Pulmonary artery endothelial cell (primary cell): Measurements from ENCODE around the gene RPRD1B. TPM values are rescaled to one million over a fixed set of nuclear protein-coding genes. Genes with fewer than 3 reads are reported as not detected.

Experiments used
- DNase-seq: peaks from one replicate; pipeline ENCODE4 v3.0.0-alpha.2; 2011; ENCODE audit warnings: low read depth, low spot score
- total RNA-seq: library from RNA; depleted of rRNA; stranded (reverse); fragments of >200 nt; gene quantifications from 2 replicates; pipeline ENCODE4 v1.2.3, GENCODE V29; 2014

Gene RPRD1B, protein sequence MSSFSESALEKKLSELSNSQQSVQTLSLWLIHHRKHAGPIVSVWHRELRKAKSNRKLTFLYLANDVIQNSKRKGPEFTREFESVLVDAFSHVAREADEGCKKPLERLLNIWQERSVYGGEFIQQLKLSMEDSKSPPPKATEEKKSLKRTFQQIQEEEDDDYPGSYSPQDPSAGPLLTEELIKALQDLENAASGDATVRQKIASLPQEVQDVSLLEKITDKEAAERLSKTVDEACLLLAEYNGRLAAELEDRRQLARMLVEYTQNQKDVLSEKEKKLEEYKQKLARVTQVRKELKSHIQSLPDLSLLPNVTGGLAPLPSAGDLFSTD
- 15.8 and 19.7 TPM in 2 replicates for total RNA-seq

DNA sequence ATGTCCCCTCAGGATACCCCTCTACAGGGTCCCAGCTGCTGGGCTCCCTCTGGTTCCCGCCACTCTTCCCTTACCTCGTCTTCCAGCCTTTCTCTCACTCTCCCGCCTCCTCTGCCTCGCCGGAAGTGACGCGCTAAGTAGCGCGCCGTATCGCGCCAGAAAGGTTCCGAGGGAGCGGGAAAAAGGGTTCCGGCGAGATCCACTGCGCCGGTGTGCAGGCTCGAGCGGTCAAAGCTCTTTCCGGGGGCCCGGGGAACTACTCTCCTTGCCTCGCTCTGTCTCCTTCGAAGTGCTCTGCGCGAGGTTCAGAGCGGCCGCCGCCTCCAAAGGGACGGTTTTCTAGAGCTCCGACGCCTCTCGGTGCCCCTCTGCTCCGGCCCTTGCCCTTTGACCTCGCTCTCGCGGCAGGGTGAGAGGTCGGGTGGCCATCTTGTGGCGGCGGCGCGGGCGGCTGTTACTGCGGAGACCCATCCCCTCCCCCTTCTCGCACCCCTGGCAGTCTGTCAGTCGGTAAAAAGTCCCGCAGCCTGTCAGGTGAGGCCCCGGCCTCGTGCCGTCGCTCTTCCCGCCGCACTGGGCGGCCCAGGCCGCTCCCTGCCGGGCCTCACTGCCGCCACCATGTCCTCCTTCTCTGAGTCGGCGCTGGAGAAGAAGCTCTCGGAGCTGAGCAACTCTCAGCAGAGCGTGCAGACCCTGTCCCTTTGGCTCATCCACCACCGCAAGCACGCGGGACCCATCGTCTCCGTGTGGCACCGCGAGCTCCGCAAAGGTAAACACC lies at the start of gene RPRD1B, which contains the start of gene TTI1:
RPRD1B (plus strand) TSS at position 417 of the 778 bp plus-strand sequence; CDS start at position 619, 202 bp downstream.
TTI1 (minus strand) TSS at position 127 of the 778 bp plus-strand sequence. CDS start 19,640 bp downstream, outside the sequence.
- peak; percentile 64 for DNase-seq

DNA sequence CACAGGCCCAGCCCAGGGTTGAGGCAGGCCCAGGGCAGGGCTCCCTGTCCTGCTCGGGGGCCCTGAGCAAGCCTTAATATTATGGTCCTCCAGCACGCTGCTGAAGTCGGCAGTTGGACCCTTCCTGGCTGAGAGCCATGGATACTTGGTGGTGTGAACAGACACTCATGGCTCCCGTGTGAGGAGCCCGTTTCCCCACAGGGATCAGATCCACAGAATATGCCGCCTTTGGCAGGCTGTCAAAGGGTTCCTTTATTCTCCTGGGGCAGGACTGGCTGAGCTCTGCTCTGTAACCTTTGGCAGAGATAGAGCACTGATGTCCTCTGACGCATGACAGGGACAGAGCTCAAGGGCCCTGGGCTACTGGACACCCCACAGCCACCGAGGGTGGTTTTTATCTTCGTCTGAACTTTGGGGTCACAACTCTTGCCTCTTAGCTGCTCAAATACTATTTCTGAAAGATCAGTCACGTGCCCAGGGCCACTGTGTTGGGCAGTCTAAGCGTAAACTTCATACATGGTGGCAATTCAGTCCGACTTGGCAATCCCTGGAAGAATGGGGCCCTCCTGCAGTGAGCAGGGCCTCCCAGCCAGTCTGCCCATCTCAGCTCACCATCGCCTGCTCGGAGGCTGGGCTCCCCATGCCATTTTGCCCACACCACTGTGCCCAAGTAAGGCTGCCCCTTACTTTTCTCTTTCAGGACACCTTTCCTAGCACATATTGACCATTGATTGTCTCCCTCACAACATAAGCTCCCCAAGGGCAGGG lies 49.3 kb upstream of the RPRD1B start:
- no peak for DNase-seq

DNA sequence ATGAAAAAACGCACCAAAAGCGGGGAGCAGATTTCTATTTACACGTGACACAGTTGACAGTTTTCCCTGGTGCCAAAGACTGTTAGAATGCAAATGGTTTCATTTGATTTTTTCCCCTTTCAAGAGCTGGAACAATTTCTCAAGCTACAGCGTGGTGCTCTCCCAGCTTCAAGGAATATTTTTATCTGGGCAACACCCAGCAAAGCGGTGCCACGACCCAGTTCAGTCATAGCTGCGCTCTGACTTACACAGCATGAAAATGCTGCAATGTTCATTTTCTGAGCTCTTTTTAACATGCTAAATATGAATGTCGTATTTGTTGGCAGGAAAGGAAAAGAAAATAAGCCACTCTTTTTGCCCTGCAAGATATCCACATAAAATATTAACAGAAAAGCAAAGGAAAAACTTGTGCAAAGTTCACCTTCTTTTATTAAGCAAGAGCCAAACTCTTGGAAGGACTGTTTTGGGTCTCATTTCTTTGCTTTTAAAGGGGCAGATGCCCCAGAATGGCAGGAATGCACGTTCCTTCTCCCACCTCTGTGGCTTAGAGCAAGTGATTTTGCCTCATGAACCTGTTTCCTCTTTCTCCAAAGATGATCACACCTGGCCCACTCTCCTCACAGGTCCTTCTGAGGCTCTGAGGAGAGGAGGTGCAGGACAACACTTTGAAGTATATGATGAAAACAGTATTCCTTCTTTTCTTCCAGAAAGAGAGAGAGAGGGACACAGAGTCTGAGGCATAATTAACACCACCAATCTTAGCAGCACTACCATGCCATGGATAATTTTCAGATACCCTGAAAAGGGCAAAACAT lies 47.3 kb upstream of the RPRD1B start:
- no peak for DNase-seq

DNA sequence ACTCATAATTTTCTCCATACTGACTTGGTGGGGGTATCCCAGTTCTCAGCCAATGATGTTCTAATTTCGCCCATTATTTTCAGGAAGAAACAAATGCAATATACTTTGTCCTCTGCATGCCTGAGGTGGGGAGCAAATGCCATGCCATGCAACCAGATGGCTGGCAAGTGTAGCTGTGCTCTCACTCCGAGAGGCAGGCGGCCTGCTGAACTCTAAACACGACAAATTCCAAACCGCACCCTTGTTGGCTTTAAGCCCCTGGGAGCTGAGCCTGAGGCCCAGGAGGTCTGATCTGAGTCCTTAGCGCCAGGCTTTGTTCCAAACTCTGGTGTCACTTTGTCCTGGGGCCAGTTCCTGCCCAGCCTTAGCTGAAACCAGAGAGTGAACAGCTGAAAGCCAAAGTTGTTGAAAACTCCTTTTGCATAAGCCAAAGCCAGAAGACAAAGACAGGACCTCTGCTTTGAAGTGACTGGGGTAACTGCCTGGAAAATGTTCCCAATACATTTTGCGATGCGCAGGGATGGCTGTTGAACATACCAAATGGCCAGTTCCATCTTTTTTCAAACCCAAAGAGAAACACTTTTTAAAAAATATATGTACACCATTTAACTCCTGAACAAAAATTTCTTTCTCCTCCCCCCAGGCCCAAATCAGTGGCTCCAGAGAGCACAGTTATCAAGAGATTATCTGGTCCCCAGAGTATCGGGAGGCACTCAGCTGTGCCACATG lies 46.5 kb upstream of the RPRD1B start:
- no peak for DNase-seq

DNA sequence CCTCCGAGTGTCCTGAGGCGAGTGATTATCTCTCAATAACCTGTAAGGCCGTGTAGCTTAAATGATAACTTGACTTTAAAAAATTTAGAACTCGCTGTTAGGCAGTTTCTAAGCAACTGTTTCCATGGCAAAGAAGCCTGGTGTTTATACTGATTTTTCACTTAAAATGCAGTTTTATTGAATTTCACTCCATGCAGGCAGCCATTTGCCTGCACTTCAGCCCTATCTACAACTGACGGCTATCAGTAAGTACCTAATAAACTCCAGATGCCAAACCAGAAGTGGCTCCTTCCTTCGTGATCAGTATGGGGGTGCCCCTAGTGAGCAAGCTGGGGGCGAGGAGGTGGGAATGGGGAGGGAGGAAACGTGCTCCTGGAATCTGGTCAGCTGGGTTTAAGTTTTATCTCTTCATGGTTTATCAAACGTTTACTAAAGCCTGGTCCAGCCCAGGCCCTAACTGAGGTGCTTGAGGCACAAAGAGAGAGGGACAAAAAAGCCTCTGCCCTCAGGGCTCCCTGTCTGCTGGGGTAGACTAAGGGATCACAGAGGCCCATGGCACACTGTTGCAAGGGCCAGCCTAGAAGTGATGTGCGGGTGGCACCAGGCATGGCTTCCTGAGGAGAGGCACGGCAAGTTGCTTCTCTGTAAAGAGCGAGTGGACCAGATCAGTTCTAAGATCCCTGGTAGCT lies 45.8 kb upstream of the RPRD1B start:
- no peak for DNase-seq

DNA sequence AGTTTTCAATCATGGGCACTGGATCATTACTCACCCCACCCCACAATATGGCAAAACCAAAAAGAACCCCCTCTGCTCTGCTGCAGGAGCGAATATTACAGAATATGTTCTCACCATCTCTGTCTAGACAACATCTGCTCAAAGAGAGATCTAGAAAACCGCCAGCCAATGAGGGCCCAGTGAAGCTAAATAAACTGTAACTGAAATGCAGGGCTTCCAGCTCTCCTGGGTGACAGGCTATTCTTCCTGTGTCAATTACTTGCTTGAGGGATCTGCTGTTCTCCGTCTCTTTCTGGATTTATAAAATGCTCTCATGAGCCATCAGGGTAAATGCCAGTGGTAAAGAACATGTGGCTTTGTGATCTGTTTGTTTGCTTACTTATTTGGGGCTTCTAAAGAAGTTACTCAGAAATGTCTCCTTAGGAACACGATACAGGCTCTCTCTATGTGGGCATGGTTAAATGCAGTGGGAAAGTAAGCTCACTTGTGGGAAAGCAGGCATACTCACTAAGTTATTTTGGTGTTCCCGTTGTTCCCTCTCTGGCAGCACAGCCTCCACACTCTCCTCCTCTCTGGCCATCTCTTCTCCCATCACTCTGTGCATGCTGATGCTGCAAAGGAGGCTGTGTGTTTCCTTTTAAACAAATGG lies 45.1 kb upstream of the RPRD1B start:
- DNase-seq: no peak

DNA sequence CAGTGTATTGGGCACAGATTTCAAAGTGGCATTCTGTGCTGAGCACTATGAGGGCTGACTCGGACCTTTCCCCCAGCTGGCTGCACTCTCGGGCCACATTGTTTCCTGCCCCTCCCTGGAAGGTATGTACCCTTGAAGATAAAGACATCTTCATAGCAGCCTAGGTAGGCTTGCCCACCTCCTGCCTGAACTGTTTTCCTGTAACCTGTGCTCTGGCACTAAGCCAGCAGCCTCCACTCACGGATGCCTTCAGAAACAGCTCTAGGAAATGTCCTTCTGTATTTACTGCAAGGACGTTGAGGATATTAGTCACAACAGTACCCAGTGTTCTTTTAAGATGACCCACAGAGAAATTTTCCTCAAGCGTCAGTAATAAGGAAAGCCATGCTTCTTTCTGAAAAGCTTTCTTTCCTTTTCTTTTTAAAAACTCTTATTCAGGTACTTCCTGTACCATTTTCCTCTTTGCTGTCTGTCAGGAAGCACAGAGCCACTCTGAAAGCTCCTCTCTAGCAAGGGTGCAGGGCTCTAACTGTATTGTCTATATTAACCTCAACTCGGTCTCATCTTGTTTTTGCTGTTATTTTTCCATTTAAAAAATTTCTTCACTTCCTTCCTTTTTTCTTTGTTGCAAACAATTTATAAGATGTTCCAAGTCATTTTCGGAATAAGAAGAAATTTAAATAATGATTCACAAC lies 43.8 kb upstream of the RPRD1B start:
- no peak for DNase-seq

DNA sequence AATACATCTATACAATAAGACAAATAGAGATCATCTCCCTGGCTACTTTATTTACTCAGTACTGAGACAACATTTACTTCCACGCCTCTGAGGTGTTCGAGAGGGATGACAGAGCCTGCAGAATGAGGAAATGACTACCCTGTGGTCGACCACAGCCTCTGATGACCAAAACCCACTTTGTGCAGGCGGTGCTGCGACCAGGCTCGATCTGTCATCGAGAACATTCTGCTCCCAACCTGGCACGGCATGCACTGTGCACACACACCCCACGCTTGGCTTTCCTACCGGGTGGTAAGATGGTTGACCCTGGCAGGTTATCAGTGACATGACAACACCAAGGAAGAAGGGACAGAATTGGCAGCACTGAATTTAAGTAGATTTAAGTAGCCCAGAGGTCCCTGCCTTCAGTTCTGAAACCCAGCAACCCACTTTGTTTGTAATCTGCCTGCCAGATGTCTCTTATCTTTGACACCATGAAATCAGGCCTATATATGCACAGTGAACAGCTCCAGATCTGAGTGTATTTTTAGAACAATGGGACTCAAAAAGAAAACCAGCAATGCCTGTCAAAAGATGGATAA lies 42.9 kb upstream of the RPRD1B start:
- no peak for DNase-seq

DNA sequence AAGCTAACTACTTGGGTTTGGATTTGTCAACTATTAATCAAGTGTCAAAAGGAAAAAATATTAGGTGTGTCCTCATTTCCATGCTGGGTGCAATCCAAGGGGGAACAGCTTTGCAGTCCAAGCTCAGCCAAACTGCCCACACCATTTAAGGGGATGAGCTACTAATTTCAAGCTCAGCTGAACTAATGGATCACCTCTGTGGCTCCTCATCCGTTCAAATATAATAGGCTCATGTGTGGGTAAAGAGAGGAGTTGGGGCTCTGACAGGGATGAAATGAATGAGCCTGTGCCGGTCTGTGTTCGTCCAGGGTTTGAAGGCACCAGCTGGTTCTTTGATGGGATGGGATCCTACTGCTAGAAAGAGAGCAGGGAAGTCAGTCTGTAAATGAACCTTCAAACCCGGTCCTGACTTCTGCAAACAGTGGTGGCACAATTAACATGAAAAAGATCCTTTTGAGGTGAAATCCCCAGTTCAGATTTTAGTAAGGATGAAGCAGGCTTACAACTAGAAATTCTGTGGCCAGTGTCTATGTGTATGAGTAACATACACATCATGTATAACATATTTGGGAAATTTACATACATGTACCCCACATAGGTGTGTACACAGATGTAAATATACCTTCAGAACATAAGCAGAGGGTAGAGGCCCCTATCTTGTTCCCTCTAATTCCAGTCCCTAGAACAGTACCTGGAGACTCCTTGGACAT lies 42.2 kb upstream of the RPRD1B start:
- DNase-seq: no peak

DNA sequence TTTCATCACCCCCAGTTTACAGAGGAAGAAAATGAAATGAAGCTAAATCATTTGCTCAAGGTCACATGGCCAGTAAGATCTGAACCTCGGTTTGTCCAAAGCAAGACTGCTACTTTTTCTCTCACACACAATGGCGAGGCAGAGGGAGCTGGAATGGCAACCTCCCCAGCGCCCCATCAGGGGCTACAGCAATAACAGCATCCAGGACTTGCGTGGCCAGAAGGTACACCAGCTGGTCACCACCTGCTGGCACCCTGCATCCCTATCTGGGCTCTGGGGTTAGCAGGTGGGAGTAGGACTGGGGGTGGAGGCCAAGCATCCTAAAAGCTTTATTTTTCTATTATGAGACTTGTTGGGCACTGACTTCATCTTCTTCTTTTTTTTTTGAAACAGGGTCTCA lies 41.6 kb upstream of the RPRD1B start:
- DNase-seq: no peak

DNA sequence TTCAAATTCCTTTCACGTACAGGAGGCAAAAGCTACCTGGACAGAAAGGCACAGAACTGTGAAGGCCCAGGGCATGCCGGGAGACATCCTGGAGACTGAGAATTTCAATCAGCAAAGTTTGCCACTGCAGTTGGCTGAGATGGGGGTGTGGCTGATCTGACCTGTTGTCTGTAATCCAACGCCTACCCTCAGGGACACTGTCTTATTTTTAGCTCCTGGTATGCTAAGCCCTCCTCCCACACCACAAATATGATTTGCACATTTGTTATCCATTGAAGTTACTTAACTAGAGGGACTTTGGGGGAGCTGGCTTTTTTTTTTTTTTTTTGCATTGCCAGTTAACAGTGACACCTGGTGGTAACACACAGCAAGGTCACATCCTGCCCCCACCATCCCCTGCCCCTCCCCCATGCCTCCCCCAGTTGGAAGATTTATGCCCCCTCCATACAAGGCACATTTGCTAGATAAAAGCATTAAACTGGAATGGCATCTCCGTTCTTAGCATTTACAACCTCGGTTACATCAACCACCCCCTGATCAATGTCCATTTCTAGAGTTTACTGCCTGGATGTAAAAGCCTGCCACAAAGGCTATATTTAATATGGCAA lies 40.6 kb upstream of the RPRD1B start:
- DNase-seq: no peak

DNA sequence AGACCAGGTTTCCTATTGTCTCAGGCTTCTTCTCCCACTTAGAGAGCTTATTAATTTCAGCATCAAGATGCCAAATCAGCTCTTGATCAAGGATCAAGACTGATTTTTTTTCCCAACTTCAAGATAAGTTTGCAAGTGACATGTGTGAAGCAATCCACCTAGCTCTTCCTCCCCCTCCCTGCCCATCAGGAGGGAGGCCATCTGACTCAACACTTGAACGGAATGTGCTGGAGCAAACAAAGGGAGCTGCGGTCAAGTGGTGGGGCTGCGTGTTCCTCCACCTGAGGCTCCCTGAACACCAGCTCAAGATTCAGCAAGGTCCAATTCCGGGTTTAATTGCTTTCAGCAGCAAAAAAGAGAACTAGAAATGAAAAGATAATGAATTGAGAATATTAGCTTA lies 39.0 kb upstream of the RPRD1B start:
- no peak for DNase-seq

DNA sequence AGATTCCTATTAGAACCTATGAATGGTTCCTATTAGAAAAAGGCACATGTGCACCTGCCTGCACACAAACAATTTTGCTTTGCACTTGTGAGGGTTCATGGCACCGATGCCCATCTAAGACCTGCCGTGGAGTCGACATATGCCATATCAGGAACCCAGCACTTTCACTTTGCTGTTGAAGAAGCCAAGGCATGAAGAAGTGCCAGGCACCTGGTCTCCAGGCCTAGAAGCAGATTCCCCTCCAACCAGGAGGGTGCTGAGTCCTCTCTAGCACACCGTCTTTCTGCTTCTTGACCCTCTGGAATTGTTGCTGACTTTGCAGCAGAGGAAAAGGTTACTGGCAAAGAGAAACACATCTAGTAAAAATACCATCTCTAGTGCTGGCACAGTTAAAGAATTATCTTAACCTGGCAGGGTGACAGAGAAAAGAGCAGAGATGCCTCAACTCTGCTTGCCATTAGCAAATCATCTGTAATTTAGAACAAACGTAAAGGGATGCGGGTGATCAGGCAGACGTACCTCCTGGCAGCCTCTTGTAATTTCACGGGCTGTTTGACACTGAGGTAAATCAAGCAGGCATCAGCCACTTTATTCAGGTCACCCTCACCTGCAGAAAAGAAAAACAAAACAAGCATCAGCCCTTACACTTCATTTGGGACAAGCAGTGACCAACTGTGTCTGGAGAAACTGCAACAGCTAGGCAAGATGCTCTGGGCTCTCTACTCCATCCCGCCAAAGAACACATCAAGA lies 37.5 kb upstream of the RPRD1B start:
- no peak for DNase-seq

DNA sequence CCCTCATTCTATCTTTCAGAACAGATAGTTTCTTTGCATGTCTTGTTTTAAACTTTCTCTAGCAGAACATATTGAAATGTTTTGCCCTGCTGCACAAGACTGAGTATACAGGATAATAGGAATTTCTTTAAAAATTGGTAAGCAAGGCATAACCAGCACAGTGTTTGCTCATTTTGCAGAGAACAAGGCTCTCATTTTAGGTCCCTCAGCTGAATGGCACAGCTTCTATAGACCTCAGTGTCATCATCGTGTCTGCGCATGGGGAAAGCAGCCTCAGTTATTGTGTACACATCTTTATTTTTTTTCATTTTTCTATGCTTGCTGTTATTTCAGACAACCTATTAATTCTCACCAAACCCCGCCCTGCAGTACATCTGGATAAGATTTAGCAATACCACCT lies 36.0 kb upstream of the RPRD1B start:
- DNase-seq: no peak

DNA sequence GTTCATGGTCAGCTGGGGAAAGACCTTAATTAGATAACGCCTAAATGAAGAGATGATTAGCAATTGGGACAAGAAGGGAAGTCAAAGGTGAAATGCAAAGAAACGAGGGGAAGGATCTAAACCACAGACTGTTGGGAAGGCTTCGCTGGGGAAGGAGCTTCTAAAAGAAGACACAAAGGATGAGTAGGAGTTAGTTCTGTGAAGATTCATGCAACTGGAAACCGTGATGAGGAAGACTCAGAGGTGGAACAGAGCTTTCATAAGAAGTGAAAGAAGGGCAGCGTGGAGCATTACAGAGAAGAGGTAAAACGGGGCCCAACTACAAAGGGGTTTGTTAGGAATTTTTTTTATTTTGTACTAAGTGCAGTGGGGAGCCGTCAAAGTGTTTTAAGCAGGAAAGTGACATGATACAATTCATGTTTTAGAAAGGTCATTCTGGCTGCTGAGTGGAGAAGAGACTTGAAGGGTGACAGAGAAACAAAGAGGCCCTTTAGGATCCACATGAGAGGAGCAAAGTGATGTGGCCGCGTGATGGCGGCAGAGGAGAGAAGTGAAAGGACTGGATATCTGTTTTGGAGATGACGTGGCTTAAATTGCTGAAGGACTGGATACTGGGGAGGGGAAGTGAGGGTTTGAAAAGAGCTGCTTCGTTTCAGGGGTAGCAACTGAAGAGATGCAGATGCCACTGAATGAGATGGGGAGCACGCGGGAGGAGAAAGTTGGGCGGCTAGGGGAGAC lies 33.9 kb upstream of the RPRD1B start:
- DNase-seq: no peak

DNA sequence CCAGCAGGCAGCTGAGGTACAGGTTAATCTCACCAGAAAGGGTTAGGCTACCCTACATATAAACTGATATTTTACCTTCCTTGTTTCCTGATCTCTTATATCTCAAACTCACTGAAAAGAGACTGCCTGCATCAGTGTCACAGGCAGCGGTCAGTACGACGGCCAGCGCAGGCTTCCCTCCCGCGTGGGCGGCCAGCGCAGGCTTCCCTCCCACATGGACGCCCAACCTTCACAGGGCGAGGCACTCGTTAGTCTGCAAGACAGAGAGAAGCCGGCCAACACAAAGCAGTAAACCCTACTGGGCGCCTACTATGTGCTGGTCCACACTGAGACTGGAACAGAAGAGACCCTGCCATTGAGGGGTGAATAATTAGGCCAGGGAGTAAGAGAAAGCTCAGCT lies 33.3 kb upstream of the RPRD1B start:
- no peak for DNase-seq
